Caki2 (cell line): ENCODE data around the gene EFCAB9. TPM values are rescaled to one million over a fixed set of nuclear protein-coding genes. Genes with fewer than 3 reads are reported as not detected.

Source experiments
- DNase-seq: peaks from one replicate; pipeline ENCODE4 v3.0.0-alpha.2; 2015; ENCODE audit warnings: low read depth
- in situ Hi-C: cut with HindIII; loops from 2 replicates; pipeline ENCODE4 v1.10.0; 2016; ENCODE audit warnings: low sequenced_read_pairs, low pct_unique_long_range_greater_than_20kb, mixed read lengths
- total RNA-seq: library from RNA; depleted of rRNA; stranded (reverse); fragments of >200 nt; shearing (Covaris generic); gene quantifications from 2 replicates; pipeline ENCODE4 v1.2.3, GENCODE V29; 2014; ENCODE audit warnings: low replicate concordance

EFCAB9 gene
- total RNA-seq, 1 experiment from 2014 or later: not detected

DNA sequence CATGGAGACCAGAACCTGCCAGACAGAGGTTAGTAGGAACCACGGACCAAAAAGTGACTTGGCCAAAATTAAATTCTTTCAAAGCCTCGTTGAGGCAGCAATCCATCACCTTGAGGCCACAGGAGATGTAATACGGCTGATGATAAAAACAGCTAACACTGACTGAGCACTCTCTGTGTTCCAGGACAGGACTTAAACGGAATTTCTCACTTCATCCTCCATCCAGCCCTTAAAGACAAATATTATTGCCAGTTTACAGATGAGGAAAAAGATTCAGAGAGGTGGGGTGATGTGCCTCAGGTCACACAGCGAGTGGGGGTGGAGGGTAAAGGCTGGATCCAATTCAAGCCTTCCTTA, 31.0 kb upstream of the EFCAB9 start:
- DNase-seq: no peak
- in situ Hi-C loops: no loop called here

DNA sequence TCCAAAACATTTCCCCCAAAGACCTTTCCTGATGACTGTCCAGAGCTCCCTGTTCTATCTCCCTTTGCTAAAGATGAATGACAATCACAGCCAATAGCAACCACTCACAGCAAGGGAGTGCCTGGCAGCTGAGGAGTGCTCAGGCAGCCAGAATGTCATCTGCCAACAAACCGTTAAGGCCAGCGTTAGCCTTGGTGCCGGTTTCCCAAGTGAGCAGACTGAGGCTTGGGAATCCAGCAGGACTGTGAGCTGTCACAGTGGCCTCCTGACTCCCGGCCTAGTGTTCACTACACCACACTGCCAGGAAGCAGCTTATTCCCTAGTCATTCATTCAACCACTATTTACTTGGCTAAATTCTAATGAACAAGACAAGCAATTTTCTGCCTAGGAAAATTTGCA, 30.6 kb upstream of the EFCAB9 start:
- in situ Hi-C loops: no loop called here
- DNase-seq: no peak

DNA sequence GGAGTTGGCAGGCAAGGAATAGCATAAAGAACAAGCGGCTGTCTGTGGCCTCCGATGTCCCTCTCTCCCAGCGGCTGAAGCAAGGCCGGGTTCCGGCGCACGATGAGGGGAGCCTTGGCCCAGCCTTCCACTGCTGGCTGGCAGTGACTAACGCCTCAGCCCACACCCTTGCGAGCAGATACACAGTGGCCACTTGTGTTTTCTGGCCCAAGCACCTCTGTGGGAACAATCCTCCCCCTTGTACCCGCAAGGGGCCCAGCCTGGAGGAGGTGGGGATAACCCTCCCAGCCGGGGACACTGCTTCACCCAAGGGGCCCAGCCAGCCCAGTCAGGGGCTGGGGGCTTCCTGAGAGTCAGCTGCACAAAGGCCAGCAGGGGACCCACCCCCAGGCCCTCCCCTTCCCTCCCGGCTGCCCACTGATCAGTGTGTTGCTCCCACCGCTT, 29.2 kb upstream of the EFCAB9 start:
- in situ Hi-C loops: no loop called here
- DNase-seq: no peak

DNA sequence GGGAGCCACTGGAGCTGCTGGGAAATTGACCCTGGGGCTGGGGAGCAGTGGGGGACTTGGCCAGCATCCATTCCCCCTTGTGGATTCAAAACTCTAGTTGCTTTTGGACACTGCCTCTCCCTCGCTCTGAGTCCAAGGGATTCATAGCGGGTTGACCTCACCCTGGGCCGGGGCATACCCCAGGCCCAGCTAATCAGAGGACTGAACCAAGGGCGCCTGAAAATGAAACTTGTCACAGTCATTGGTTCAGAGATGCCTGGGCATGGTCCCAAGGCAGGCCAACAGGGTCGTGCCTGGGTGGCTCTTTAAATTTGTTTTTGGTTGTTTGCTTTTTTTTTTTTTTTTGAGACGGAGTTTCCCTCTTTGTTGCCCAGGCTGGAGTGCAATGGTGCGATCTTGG, 28.5 kb upstream of the EFCAB9 start:
- in situ Hi-C loops: no loop called here

DNA sequence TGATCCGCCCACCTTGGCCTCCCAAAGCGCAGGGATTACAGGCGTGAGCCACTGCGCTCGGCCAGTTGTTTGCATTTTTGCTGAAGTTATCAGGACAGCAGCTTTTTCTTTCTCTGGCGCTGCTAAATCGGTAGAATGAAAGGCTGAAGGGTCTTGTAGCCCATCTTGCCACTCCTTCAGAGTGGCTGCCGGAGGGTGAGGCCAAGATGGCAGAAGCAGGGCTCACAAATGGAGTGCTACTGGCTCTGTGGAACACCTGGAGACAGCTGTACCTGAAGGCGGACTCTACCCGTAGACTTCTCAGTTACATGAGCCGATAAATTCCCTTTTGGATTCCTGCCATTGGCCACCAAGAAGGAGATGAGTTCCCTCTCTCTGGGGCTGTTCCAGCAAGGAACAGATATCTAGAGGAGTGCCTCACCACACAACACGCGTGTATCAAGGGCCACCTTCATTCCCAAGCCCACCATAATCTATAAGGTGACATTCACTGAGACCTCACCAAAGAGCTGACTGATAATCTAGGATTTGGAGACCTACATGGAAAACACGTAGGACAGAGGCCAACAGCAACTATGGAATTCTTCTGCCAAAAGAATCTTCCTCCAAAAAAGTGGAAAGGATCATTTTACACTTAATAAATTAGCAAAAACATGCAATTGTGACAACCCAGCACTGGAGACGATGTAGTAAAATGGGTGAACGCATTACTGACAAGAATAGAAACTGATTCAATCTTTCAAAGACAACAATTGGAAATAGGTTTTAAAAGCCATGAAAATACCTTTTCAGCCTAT, 27.7 kb upstream of the EFCAB9 start:
- no peak for DNase-seq
- in situ Hi-C loops: no loop called here

More for the DNA sequence above, 28.5 kb upstream of the EFCAB9 start:
- peak; percentile 18 for DNase-seq

DNA sequence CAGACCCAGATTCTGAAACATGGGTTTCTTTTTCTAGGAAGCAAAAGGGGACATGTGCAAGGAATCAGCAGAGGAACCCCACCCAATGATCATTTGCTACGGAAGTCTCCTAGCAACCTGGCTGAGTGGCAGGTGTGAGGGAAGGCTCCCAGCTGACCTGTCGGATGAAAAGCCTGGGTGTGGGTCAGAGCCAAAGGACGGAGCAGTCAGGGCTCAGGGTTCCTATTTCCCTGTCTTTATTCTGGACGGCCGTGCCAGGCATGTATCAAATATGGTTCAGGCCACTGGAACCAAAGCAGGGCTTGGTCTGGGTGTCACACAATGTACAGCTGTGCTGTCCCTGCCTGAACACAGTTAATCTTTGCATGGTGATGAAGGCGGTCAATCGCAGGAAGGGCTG, 26.1 kb upstream of the EFCAB9 start:
- no peak for DNase-seq
- in situ Hi-C loops: no loop called here

DNA sequence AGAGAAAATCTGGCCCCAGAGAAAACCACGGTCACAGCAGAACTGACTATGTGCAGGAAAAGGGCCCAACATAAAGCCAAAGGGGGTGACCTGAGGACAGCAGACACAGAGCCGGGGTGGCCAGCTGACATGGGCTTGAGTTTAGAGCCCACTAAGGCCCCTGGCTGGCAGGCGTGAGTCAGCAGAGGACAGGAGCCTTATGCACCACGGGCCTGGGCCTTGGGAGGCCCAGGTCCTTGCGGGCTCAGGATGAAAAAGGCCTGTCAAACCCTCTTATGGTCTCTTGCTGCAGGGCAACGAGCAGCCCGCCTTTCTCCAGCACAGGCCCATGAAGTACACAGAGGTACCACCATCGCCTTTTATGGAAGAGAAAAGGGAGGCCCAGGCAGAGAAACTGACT, 25.7 kb upstream of the EFCAB9 start:
- no peak for DNase-seq
- in situ Hi-C loops: no loop called here

DNA sequence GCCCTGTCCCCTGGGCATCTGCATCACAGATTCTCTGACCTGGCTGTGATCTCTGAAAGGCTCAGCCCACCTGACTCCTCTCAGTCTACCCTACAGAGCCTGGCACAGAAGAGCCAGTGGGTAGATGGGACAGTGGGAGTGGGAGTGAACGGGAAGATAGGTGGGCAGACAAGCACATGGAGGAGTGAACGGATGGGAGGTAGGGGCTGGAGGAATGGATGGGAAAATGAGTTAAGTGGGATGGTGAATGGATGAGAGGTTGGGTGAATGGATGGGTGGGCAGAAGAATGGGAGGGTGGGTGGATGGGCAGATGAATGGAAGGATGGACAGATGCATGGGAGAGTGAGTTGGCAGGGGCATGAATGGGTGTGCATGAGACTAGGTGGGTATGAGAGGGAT, 24.8 kb upstream of the EFCAB9 start:
- in situ Hi-C loops: no loop called here
- DNase-seq: no peak

DNA sequence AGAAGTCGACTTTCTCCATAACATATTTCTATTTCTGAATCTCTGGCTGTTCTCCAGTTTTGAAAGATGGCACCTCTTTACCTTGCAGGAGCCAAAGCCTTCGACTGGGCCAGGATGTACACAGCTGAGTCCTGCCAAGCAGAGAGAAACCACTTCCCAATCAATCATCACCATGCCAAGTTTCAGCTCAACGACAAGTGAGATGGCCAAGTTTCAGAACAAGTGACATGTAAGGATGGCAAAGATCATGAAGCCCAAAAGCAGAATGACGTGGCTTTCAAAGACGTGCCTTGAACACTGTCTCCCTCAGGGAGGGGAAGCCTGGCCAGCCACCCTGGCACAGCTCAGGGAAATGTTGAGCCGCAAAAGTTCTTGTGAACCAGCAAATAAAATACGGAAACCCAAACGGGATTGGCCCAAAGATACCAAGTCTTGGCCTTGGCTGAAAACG, 23.7 kb upstream of the EFCAB9 start:
- in situ Hi-C loops: no loop called here
- no peak for DNase-seq

DNA sequence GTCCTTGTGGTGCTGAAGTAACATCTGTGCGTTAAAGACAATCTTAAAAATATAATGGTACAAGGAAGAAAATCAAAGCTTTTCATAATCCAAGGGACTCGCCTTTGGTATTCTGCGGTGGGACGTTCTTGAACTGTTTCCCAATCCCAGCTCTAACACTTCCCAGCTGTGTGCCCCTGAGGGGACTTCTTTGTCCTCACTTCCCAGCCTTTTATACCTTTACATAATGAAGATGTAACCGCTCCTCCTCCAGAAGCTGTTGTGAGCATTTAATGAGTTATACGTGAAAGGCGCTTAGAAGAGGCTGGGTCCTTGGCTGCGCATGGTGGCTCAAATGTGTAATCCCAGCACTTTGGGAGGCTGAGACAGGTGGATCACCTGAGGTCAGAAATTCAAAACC, 22.9 kb upstream of the EFCAB9 start:
- no peak for DNase-seq
- in situ Hi-C loops: no loop called here

DNA sequence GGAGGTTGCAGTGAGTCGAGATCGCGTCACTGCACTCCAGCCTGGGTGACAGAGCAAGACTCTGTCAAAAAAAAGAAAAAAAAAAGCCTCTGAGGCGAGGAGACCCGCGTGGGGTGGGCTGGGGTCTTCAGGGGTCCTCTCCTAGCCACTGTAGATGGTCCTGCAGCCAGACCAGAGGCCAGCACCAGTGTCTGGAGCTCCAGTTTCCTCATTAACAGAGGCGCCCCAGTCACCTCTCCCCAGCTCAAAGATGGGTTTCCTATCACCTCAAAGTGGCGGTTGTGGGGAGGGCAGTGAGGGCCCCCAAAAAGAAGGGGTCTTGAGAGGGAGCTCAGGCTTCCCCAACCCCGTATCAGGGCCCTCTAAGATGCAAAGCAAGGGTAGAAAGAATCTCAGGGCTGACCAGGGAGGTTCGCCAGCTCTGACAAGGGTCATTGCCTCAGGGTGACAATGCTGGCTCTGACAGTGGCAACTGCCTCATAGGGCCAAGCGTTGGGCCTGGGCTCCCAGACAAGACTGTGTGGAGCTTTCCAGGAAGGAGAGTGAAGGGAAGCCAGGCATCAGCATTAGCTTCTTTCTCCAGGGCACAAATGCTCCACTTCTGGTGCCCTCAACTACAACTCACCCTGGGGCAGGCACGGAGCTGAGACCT, 20.9 kb upstream of the EFCAB9 start:
- in situ Hi-C loops: no loop called here
- DNase-seq: peak; percentile 45

DNA sequence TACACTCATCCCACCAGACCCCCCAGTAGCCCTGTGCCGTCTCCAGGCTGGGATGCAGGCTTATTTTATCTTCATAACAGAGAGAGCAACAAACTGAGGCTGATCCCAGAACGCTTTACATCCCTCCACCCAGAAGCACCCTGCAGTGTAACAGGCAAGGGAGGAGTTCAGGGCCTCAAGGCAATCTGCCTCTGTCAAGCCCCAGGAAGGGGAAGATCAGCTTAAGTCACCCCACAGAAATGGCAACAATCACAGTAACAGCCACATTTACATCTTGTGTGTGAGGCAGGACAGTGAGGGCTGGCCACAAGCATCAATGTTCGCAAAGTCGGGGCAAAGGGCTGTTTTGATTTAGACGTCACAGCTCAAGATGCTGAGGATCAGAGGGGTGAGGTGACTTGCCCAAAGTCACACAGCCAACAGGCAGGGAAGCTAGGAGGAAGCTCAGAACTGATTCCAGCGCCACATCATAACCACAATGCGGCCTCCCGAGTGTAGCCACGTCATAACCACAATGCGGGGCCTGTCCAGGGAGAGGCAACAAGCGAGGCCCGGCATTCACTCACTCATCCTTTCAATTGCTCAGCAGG, 20.3 kb upstream of the EFCAB9 start:
- in situ Hi-C loops: no loop called here
- DNase-seq: peak; percentile 44

DNA sequence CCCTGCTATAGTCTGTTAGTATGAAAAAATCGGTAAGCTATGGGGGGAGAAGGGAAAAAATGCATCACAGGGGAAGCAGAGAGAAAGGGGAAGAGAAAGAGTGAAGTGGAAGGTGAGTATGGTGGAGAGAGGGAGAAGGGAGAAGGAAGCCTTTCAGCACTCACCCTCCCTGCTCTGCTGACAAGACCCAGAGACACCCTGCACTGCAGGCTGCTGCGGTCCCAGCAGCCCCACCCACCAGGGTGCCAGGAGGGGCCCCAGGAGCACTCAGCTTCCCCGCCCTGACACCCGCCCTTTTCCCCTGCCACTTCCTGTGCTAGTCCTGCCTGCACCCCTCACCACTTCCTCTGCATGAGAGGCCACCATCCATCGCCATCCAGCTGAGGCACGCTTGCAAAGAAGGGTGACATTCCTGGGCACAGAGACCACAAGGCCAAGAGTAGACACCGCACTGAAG, 18.7 kb upstream of the EFCAB9 start:
- no peak for DNase-seq
- in situ Hi-C loops: no loop called here

DNA sequence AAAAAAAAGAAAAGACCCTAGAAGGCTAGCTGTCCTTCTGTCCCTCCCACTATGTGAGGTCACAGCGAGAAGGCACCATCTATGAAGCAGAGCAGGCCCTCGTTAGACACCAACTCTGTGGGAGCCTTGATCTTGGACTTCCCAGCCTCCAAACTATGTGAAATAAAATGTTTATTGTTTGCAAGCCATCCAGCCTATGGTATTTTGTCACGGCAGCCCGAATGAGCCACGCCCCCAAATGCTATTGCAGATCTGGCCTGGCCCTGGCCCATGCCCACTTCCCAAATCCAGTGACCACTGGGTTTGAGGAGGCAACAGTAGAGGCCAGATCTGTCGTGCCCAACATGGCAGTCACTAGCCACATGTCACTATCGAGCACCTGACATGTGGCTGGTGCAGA, 16.8 kb upstream of the EFCAB9 start:
- no peak for DNase-seq
- in situ Hi-C loops: no loop called here

DNA sequence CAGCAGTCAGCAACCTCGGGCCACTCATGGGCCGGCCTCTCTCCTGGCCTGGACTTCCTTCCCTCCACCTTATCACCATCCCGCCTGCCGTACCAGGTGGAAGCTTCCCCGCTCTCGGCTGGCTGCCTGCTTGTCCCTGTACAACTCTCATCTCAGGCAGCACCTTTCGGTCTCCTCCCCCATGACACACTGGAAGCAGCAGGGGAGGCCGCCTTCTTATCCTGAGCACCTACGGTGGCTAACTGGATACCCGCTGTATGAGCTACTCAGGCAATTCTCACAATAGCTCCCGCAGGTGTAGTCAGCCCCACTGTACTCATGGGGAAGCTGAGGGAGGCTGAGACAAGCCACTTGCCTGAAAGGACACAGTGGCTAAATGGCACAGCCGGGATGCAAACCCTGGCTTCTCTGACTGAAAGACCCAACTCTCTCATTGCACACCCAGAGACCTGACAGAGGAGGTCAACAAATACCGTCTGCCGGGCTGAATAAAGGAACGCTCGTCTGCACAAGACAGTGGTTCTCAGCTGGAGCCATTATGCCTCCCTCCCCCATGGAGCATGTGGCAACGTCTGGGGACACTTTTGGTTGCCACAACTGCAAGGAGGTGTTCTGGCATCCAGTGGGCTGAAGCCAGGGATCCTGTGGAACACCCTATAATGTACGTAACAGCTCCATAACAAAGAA, 15.5 kb upstream of the EFCAB9 start:
- in situ Hi-C loops: no loop called here

DNA sequence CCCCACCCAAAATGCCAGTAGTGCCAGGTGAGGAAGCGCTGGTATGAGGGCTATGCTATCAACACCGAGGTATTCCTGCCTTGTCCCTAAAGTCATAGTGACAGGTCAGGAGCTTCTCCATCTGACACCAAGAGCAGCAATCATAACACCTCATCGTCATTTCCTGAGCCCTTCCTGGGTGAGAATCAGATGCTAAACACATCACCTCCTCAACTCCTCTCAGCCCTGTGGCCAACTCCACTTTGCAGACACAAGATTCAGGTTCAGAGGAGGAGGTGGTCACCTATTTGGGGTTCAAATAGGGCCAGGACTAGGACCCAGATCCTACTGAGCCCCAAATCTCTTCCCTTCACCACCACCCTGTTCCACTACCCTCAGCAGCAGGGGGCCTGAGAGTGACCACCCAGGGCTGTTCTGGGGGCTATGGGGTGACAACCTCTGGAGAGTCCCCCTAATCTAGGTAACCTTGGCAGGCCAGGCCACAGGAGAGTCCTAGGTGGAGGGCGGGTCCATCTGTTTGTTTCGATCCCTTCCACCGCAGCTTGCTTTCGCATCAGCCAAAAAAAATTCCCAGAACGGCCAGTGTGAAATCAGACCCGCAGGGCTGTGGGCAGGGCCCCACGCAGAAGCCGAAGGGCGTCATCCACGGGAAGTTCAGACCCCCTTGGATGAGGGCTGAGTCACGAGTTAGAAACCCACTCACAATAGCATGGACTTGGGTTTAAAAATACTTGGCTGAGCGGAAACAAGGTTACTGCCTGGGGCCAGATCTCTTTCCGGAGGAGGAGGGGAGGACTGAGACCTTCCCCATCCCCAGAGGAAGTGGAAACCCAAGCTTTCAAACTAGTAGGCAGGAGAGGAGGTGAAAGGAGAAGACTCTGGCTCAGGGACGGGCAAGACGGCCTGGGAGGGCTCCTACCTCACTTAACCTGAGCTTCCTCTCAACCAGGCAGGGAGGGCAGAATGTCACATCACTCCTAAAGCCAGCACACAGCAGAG, 14.7 kb upstream of the EFCAB9 start:
- in situ Hi-C loops: no loop called here
- no peak for DNase-seq

More for the DNA sequence above, 15.5 kb upstream of the EFCAB9 start:
- DNase-seq: no peak

DNA sequence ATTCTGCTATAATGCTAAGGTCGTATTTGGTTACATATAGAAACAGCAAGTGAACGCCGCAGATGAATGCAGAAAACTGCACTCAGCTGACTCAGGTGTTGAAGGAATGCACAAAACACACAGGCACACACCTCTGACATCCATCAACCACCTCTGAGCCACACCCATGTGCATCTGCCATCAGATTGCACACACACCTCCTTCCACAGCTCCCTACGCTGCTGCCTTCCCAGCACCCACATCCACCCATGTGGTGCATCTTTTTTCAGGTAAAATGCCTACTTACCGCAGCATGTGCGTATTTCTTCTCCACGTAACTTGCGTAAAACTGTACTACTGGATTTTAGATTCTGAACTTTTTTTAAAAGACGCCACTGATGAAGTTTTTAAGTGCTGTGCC, 13.0 kb upstream of the EFCAB9 start:
- DNase-seq: no peak
- in situ Hi-C loops: no loop called here

DNA sequence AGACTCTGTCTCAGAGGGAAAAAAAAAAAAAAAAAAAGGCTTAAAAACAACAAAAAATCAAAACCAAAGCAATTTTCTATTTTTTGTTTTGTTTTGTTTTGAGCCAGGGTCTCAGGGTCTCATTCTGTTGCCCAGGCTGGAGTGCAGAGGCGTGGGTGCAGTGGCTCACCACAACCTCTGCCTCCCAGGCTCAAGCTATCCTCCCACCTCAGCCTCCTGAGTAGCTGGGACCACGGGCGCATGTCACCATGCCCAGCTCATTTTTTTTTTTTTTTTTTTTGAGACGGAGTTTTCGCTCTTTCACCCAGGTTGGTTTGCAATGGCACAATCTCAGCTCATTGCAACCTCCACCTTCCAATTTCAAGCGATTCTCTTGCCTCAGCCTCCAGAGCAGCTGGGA, 11.7 kb upstream of the EFCAB9 start:
- DNase-seq: no peak
- in situ Hi-C loops: no loop called here
